Liver (tissue), 3 donors: ENCODE results near the gene PCDH12.

Experiments
- CTCF ChIP-seq: fragments of 150-350 bp; IDR thresholded peaks from 2 replicates; pipeline ENCODE4 v1.5.1; 2017; ENCODE audit warnings: improper control_type of control experiment, low read depth, low read length; ENCODE audit not compliant: missing input control
- EGR1 ChIP-seq, 2 donors: IDR thresholded peaks; 2 replicates each; pipeline ENCODE4 v1.6.1; 2016 to 2018; ENCODE audit warnings: antibody characterized with exemption in 2 of 2, low read depth in 2 of 2
- MAX ChIP-seq: IDR thresholded peaks from 2 replicates; pipeline ENCODE4 v1.6.1; 2016; ENCODE audit warnings: antibody characterized with exemption
- TF ChIP-seq, protein P1 (sequence below): IDR thresholded peaks from 2 replicates; pipeline ENCODE4 v1.6.1; 2016; ENCODE audit warnings: antibody characterized with exemption
- donor health status: healthy.
- donor health status: healthy.

GRCh38 chr5:141910271-141910673 is 47.7 kb downstream of the PCDH12 start:
- TF ChIP-seq MAX (no peak), CTCF (no peak), EGR1 (IDR thresholded peaks at IDR 0.05; ENCODE audit: low read depth in 2 of 2) (no peak)
- TF ChIP-seq, protein P1, sequence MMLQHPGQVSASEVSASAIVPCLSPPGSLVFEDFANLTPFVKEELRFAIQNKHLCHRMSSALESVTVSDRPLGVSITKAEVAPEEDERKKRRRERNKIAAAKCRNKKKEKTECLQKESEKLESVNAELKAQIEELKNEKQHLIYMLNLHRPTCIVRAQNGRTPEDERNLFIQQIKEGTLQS, result no peak
